ENCODE results near the gene OR10J5. TPM values are rescaled to one million over a fixed set of nuclear protein-coding genes. Genes with fewer than 3 reads are reported as not detected.

The OR10J5 gene
- total and polyA plus RNA-seq, 2 donors (not counting 1 experiment from before 2014, with no cell fraction given), result not detected

DNA sequence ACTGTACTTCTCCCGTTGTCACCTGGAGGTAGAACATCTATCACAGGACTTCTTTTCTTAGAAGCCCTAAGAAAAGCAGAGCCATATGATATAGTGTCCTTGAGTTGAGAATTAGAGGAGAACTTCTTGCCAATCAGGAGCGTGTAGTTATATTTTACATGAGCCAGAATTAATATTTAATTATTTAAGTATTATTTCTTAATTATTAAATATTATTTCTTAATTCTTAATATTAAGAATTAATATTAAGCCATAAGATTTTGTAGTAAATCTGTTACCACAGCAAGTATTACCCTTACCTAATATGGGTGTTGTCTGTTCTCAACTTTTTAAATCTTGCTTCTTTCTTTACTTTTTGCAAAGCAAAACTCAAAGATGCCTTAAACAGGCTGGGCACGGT, 41.6 kb upstream of the OR10J5 start:
- no peak for ATAC-seq (ENCODE audit: low read depth)

DNA sequence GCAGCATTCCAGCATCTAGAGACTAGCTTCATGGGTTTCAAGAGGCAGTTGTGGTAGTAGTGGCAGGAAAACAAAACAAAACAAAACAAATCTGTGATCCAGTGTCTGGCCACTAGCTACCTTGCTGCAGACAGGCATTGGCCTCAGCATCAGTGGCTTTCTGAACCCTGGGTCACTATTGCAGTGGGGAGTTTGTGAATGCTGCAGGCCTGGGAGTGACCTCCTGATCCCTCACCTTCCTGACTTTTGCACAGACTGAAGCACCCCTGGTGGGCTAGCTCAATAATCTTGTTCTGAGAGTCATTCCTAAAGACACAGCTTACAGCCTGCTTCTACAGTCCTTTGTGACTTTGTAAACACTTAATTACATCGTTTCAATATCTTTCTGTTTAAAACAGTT, 26.9 kb upstream of the OR10J5 start:
- no peak for DNase-seq
- H3K79me2 ChIP-seq (ENCODE audit: control insufficient read depth, insufficient read depth, low read length), result no peaks in the 10 kb centered on the region
- H3K4me1 ChIP-seq (ENCODE audit: control insufficient read depth in 2 of 2, insufficient read depth in 2 of 2, low read length in 2 of 2), result no peaks in the 10 kb centered on the region
- 67% methylated on average over 1 of the region's 1 CpG for WGBS (ENCODE audit: insufficient coverage)
- no peak overlapping the region for H3K27ac Mint-ChIP-seq
- H3K9ac ChIP-seq (ENCODE audit: low read length), result no peak overlapping the region
- CTCF ChIA-PET, result no interaction called here
- H3K4me2 ChIP-seq (replicated peaks; ENCODE audit: low read depth, low read length, poor library complexity, severe bottlenecking), result no peak overlapping the region
- H3K4me1 Mint-ChIP-seq, result no peaks in the 10 kb centered on the region
- H3K4me3 ChIP-seq (ENCODE audit: control extremely low read depth in 1 of 5, extremely low read depth in 1 of 5, insufficient read depth in 1 of 5, low read depth in 2 of 5, low read length in 4 of 5), result no peak overlapping the region
- POLR2A ChIA-PET, result no interaction called here
- peaks cover 19% of the 10 kb centered on the region for H3K27me3 Mint-ChIP-seq
- H3K4me3 Mint-ChIP-seq, result no peak overlapping the region
- H3K36me3 ChIP-seq (replicated peaks in 1 of 2; ENCODE audit: control extremely low read depth in 1 of 2, control insufficient read depth in 1 of 2, extremely low read depth in 1 of 2, insufficient read depth in 2 of 2, low read length in 1 of 2), result no peaks in the 10 kb centered on the region
- H2AFZ ChIP-seq (ENCODE audit: insufficient read depth, low read depth, low read length, poor library complexity, severe bottlenecking), result no peak overlapping the region
- no peak overlapping the region for H3K27ac ChIP-seq (ENCODE audit: low read length in 2 of 2)
- ATAC-seq (ENCODE audit: low read depth), result no peak
- peaks cover 0 to 1% (median 0%) of the 10 kb centered on the region in 3 donors for H3K9me3 ChIP-seq (ENCODE audit: control extremely low read depth in 1 of 3, control insufficient read depth in 2 of 3, insufficient read depth in 1 of 3, low read length in 2 of 3)
- no peaks in the 10 kb centered on the region for H4K20me1 ChIP-seq (ENCODE audit: control insufficient read depth, insufficient read depth, low read length, poor library complexity, severe bottlenecking)
- peaks cover 3% of the 10 kb centered on the region for H3K9me3 Mint-ChIP-seq (ENCODE audit: insufficient read depth)
- intact Hi-C loops (cut with micrococcal nuclease), result no loop called here
- H3K27me3 ChIP-seq (replicated peaks in 1 of 4; ENCODE audit: control extremely low read depth in 1 of 4, control insufficient read depth in 3 of 4, insufficient read depth in 4 of 4, low read length in 3 of 4), result no peaks in the 10 kb centered on the region
- no peak for TF ChIP-seq EZH2 (IDR thresholded peaks at IDR 0.05; ENCODE audit: borderline replicate concordance, insufficient read depth, low read depth, low read length, poor library complexity, severe bottlenecking)
- no peak for TF ChIP-seq CTCF (IDR thresholded peaks at IDR 0.05)

More for the DNA sequence above, 41.6 kb upstream of the OR10J5 start:
- H3K4me3 ChIP-seq (ENCODE audit: control extremely low read depth in 1 of 5, extremely low read depth in 1 of 5, insufficient read depth in 1 of 5, low read depth in 2 of 5, low read length in 4 of 5), result no peak overlapping the region
- H3K4me1 Mint-ChIP-seq, result no peaks in the 10 kb centered on the region
- H3K9ac ChIP-seq (ENCODE audit: low read length), result no peak overlapping the region
- no peak overlapping the region for H2AFZ ChIP-seq (ENCODE audit: insufficient read depth, low read depth, low read length, poor library complexity, severe bottlenecking)
- CTCF ChIA-PET, result no interaction called here
- peaks cover 28% of the 10 kb centered on the region for H3K27me3 Mint-ChIP-seq
- no peak overlapping the region for H3K4me3 Mint-ChIP-seq
- no peak overlapping the region for H3K4me2 ChIP-seq (replicated peaks; ENCODE audit: low read depth, low read length, poor library complexity, severe bottlenecking)
- POLR2A ChIA-PET, result no interaction called here
- no peaks in the 10 kb centered on the region for H3K9me3 ChIP-seq (ENCODE audit: control extremely low read depth in 1 of 3, control insufficient read depth in 2 of 3, insufficient read depth in 1 of 3, low read length in 2 of 3)
- DNase-seq, result no peak
- H3K79me2 ChIP-seq (ENCODE audit: control insufficient read depth, insufficient read depth, low read length), result no peaks in the 10 kb centered on the region
- intact Hi-C loops (cut with micrococcal nuclease), result no loop called here
- H3K9me3 Mint-ChIP-seq (ENCODE audit: insufficient read depth), result no peaks in the 10 kb centered on the region
- H3K27me3 ChIP-seq (replicated peaks in 1 of 4; ENCODE audit: control extremely low read depth in 1 of 4, control insufficient read depth in 3 of 4, insufficient read depth in 4 of 4, low read length in 3 of 4), result peaks cover 0 to 8% (median 1%) of the 10 kb centered on the region in 4 experiments
- H3K4me1 ChIP-seq (ENCODE audit: control insufficient read depth in 2 of 2, insufficient read depth in 2 of 2, low read length in 2 of 2), result no peaks in the 10 kb centered on the region
- H3K27ac Mint-ChIP-seq, result no peak overlapping the region
- H3K36me3 ChIP-seq (replicated peaks in 1 of 2; ENCODE audit: control extremely low read depth in 1 of 2, control insufficient read depth in 1 of 2, extremely low read depth in 1 of 2, insufficient read depth in 2 of 2, low read length in 1 of 2), result no peaks in the 10 kb centered on the region
- WGBS (ENCODE audit: insufficient coverage), result 100% methylated on average over 1 of the region's 3 CpGs
- H4K20me1 ChIP-seq (ENCODE audit: control insufficient read depth, insufficient read depth, low read length, poor library complexity, severe bottlenecking), result no peaks in the 10 kb centered on the region
- H3K27ac ChIP-seq (ENCODE audit: low read length in 2 of 2), result no peak overlapping the region
- TF ChIP-seq CTCF (IDR thresholded peaks at IDR 0.05), result no peak
- TF ChIP-seq EZH2 (IDR thresholded peaks at IDR 0.05; ENCODE audit: borderline replicate concordance, insufficient read depth, low read depth, low read length, poor library complexity, severe bottlenecking), result no peak
